GM23338 (cell line): ENCODE results near the gene TOMM7.

ENCODE experiments used
- CREB1 ChIP-seq: fragments of 250-450 bp; sonication (Bioruptor Pico); IDR thresholded peaks from 2 replicates; pipeline ENCODE4 v1.5.0; 2020; ENCODE audit warnings: low read depth, mild to moderate bottlenecking, moderate library complexity
- CTCF ChIP-seq, 2 experiments: fragments of 200-600 bp in 1 of 2; sonication (generic) in 1 of 2; conservative IDR thresholded peaks; 2 replicates each; pipeline versions ENCODE4 v1.5.1 to v1.6.1; 2016 to 2017; ENCODE audit warnings: antibody characterized with exemption in 2 of 2, low read depth in 2 of 2, mild to moderate bottlenecking in 2 of 2, moderate library complexity in 1 of 2
- EZH2 ChIP-seq: fragments of 200-600 bp; sonication (generic); IDR thresholded peaks from one replicate; pipeline ENCODE4 v1.8.0; 2017; ENCODE audit warnings: antibody characterized with exemption, mild to moderate bottlenecking, low read depth; ENCODE audit not compliant: unreplicated experiment
- EZH2phosphoT487 ChIP-seq: fragments of 200-600 bp; sonication (generic); IDR thresholded peaks from one replicate; pipeline ENCODE4 v1.8.1; 2018; ENCODE audit warnings: antibody characterized with exemption; ENCODE audit not compliant: unreplicated experiment
- POLR2AphosphoS5 ChIP-seq: IDR thresholded peaks from 2 replicates; pipeline ENCODE4 v1.6.1; 2016; ENCODE audit warnings: antibody characterized with exemption, low read depth
- REST ChIP-seq: IDR thresholded peaks from one replicate; pipeline ENCODE4 v1.6.1; 2018; ENCODE audit warnings: antibody characterized with exemption; ENCODE audit not compliant: unreplicated experiment
- STAT1 ChIP-seq: IDR thresholded peaks from one replicate; pipeline ENCODE4 v1.6.1; 2016; ENCODE audit warnings: antibody characterized with exemption; ENCODE audit not compliant: unreplicated experiment
- ZNF114 ChIP-seq: fragments of 250-450 bp; sonication (Bioruptor Pico); IDR thresholded peaks from 2 replicates; pipeline ENCODE4 v1.5.0; 2020; ENCODE audit warnings: mild to moderate bottlenecking, moderate library complexity

- TF ChIP-seq EZH2phosphoT487 (no peak), CTCF (conservative IDR thresholded peaks at IDR 0.05; ENCODE audit: low read depth in 2 of 2) (no peak), EZH2 (no peak), ZNF114 (CRISPR knock-in tag) (no peak), STAT1 (no peak), POLR2AphosphoS5 (no peak), CREB1 (no peak), REST (no peak)
Observed at GRCh38 chr7:22819476-22819875, 3.2 kb downstream of the TOMM7 start.
